ENCODE results near the gene TTC21A.
"Not testable (repeated sequence)": the region's sequence is repeated elsewhere in the genome, so short reads cannot be mapped to it uniquely, and the experiment has no call there.

TTC21A gene

DNA sequence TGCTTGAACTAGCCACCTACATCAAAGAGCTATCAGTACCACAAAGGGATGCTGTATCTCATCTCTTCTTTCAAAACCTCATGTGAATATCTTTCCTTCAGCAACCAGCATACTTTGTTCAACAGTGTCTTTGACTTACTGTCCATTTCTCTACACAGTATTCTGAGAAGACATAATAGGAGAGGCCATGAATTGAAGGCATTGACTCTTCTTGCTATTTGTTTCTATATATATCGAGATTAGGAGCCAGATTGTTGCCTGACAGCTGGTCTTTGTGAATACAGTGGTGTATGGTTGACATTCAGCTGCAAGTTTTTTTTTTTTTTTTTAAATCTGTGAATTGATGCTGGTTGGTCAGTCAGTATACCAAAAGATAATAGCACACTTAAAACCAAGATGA lies 58.0 kb downstream of the TTC21A start:
- ATAC-seq (no peak), DNase-seq (no peak)
- Mint-ChIP-seq H3K27ac (no peak overlapping the region), H3K4me3 (no peak overlapping the region), H3K9me3 (no peaks in the 10 kb centered on the region), H3K4me1 (peaks cover 13% of the 10 kb centered on the region), H3K27me3 (no peaks in the 10 kb centered on the region)

DNA sequence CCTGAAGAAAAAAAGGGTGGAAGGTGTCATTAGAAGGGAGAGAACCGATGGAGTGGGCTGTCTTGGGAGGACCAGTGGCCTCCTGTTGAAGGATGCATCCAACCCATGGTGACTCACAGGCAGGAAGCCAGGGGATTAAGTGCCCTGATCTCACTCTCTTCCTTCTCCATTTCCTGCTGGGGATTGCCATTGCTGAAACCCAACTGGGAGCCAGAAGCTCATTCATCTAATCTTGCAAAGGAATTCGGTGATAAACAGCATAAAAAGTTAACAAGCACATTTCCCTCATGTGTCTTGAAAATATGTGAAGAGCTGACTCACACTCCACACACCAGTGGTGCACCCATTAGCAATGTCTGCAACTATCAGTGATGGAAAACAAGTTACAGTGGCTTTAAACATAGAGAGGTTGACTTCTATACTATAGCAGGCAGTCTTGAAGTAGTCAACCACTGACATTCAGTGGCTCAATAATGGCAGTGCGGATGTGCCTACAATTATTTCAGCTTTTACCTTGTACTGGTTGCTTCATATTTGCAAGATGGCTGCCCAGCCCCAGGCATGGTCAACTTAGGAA lies 58.7 kb downstream of the TTC21A start:
- no peaks in the 10 kb centered on the region for H3K27me3 Mint-ChIP-seq
- ATAC-seq (no peak), DNase-seq (no peak)
- no peak overlapping the region for H3K27ac Mint-ChIP-seq
- no peaks in the 10 kb centered on the region for H3K9me3 Mint-ChIP-seq
- no peak overlapping the region for H3K4me3 Mint-ChIP-seq
- H3K4me1 Mint-ChIP-seq, result peaks cover 13% of the 10 kb centered on the region

DNA sequence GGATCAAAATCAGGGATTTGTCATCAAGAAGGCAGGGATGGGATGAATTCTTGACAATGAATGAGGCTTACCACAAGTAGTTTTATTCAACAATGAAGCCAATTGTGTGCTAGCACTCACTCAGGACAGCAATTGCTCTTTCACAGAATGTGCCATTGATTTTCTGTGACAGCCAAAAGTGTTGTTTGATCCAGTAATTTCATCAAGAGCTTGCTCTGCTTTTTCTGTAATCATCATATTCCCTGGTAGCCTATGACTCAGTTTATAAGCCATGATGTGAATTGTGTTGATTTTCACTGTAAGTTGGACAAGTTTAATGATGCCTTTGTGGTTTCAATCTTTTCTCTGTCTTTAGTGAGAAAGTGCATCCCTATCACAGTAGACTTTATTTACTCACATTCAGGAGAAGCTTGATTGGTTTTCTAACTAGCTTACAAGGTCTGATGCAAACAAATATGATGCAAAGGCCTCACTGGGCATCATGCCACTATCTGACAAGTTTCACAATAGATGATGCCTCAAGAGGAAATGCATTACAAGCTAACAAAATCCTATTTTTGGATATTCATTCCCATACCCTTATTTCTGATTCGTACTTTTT lies 59.6 kb downstream of the TTC21A start:
- no peak overlapping the region for H3K4me3 Mint-ChIP-seq
- peaks cover 13% of the 10 kb centered on the region for H3K4me1 Mint-ChIP-seq
- H3K27ac Mint-ChIP-seq, result no peak overlapping the region
- DNase-seq (no peak), ATAC-seq (no peak)
- no peaks in the 10 kb centered on the region for H3K27me3 Mint-ChIP-seq
- no peaks in the 10 kb centered on the region for H3K9me3 Mint-ChIP-seq

GRCh38 chr3:39168156-39168780 lies 60.8 kb downstream of the TTC21A start:
- H3K4me1 Mint-ChIP-seq, result peaks cover 21% of the 10 kb centered on the region
- H3K27ac Mint-ChIP-seq, result peak overlapping the region in 1 of 2 donors; percentile 65
- ATAC-seq (no peak), DNase-seq (no peak)
- H3K27me3 Mint-ChIP-seq, result no peaks in the 10 kb centered on the region
- no peak overlapping the region for H3K4me3 Mint-ChIP-seq
- no peaks in the 10 kb centered on the region for H3K9me3 Mint-ChIP-seq

GRCh38 chr3:39169712-39170111 lies 62.2 kb downstream of the TTC21A start:
- H3K4me1 Mint-ChIP-seq, result peaks cover 21% of the 10 kb centered on the region
- no peaks in the 10 kb centered on the region for H3K27me3 Mint-ChIP-seq
- no peaks in the 10 kb centered on the region for H3K9me3 Mint-ChIP-seq
- DNase-seq (no peak), ATAC-seq (no peak)
- H3K4me3 Mint-ChIP-seq, result no peak overlapping the region
- H3K27ac Mint-ChIP-seq, result no peak overlapping the region

DNA sequence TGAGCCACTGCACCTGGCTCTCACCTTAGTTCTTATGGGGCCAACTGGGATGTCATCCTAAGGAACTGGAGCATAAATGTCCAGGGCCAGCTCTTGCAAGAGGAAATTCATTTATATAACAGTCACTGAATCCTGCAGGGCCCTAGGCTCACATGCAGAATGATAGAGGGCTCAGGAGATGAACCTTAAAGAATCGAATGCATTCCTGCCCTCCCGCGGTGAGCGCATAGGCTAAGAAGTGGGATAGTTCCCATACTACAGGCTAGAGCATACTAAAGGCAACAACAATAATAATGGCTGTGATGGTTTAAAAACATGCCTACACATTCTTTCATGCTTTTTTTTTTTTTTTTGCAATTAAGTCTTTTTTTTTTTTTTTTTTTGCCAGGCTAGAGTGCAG lies 63.0 kb downstream of the TTC21A start:
- Mint-ChIP-seq H3K4me3 (no peak overlapping the region), H3K4me1 (peaks cover 21% of the 10 kb centered on the region), H3K27me3 (no peaks in the 10 kb centered on the region), H3K27ac (no peak overlapping the region), H3K9me3 (no peaks in the 10 kb centered on the region)
- ATAC-seq (no peak), DNase-seq (no peak)

- DNase-seq, H3K27me3 Mint-ChIP-seq, ATAC-seq, H3K27ac Mint-ChIP-seq, H3K4me3 Mint-ChIP-seq, H3K9me3 Mint-ChIP-seq: not testable (repeated sequence)
- H3K4me1 Mint-ChIP-seq, result peaks cover 23% of the 10 kb centered on the region
Observed at GRCh38 chr3:39170877-39171276, 63.4 kb downstream of the TTC21A start.

- DNase-seq (no peak), ATAC-seq (no peak)
- Mint-ChIP-seq H3K27me3 (no peaks in the 10 kb centered on the region), H3K9me3 (peaks cover 0 to 6% of the 10 kb centered on the region in 2 donors), H3K27ac (no peak overlapping the region), H3K4me1 (peaks cover 23% of the 10 kb centered on the region), H3K4me3 (no peak overlapping the region)
Observed at GRCh38 chr3:39171860-39172259, 64.4 kb downstream of the TTC21A start.

DNA sequence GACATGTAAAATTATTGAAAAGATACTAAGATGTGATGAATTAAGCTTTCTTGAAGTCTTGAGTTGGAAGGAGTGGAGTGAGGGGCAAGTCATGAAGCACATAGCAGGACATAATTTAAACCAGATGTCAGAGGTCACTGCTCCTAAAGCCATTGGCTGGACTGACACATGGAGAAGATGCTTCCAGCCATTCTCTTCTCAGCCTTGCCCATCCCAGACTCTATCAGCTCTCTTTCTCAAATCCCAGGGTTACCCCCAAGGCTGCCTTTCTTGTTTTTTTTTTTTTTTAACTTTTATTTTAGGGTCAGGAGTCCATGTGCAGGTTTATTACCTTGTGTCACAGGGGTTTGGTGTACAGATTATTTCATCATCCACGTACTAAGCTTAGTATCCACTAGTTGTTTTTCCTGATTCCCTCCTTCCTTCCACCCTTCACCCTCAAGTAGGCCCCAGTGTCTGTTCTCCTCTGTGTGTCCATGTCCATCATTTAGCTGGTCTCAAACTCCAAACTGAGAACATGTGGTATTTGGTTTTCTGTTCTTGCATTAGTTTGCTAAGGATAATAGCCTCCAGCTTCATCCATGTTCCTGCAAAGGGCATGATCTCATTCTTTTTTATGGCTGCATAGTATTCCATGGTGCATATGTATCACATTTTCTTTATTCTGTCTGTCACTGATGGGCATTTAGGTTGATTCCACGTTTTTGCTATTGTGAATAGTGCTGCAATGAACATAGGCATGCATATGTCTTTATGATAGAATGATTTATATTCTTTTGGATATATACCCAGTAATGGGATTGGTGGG lies 66.0 kb downstream of the TTC21A start:
- no peak for DNase-seq
- Mint-ChIP-seq H3K9me3 (peaks cover 0 to 6% of the 10 kb centered on the region in 2 donors), H3K27me3 (no peaks in the 10 kb centered on the region), H3K27ac (no peak overlapping the region), H3K4me3 (no peak overlapping the region), H3K4me1 (peaks cover 31% of the 10 kb centered on the region)
- no peak for ATAC-seq

DNA sequence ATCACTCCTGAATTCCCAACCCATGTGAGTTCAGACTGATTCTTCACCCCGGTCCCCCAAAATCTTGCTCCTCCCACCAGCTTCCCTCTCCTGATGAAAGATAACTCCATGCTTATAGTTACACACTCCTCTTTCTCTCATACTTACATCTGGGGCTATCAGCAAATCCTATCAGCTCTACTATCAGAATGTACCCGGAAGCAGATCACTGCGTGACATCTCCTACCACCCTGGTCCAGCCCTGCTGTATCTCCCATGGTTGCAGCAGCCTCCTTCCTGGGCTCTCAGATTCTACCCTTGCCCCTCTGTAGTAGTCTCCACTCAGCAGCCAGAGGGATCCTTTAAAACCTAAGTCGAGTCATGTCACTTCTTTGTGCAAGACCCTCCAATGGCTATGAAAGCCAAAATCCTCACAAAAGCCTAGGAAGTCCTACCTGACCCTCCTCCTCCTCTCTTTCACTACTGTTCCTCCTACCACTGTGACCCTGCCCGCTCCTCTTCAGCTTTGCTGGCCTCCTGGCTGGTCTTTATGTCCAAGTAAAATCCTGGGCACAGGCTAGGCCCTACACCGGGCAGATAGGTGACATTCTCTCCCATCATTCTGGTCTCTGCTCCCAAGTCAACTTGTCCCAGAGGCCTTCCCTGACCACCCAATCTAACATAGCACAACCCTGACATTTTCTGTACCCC lies 68.7 kb downstream of the TTC21A start:
- Mint-ChIP-seq H3K4me3 (no peak overlapping the region), H3K4me1 (peaks cover 55% of the 10 kb centered on the region), H3K27ac (peak overlapping the region in 1 of 2 donors; percentile 10), H3K9me3 (peaks cover 0 to 6% of the 10 kb centered on the region in 2 donors), H3K27me3 (no peaks in the 10 kb centered on the region)
- DNase-seq, result no peak
- no peak for ATAC-seq

- Mint-ChIP-seq H3K4me1 (peaks cover 54% of the 10 kb centered on the region), H3K9me3 (peaks cover 0 to 6% of the 10 kb centered on the region in 2 donors), H3K27ac (peak overlapping the region in 1 of 2 donors; percentile 33), H3K4me3 (peak overlapping the region; percentile 22 to 77), H3K27me3 (no peaks in the 10 kb centered on the region)
- peak; percentile 50 for ATAC-seq
- DNase-seq, result peak; percentile 48 to 68
Observed at GRCh38 chr3:39177708-39178332, 70.3 kb downstream of the TTC21A start.

DNA sequence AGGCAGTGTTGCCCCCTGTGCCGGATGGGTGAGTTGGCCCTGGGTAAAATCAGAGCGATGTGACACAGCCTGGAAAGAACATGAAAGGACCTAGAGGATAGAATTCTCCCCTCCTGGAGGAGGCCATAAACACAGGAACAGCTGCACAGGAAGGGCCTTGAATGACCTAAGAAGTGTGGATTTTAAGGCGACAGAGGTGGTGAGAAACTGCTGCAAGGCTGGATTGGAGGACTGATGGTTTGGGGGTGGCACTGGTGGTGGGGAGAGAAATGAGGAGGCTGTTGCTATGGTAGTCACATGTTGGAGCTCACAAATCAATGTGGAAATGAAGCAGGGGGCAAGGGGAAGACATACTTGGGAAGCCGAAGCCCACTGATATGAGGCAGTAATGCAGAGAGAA lies 71.1 kb downstream of the TTC21A start:
- peak overlapping the region; percentile 54 to 64 for H3K4me3 Mint-ChIP-seq
- no peaks in the 10 kb centered on the region for H3K27me3 Mint-ChIP-seq
- peaks cover 0 to 6% of the 10 kb centered on the region in 2 donors for H3K9me3 Mint-ChIP-seq
- no peak for DNase-seq
- ATAC-seq, result no peak
- H3K27ac Mint-ChIP-seq, result peak overlapping the region in 1 of 2 donors; percentile 0
- peaks cover 51% of the 10 kb centered on the region for H3K4me1 Mint-ChIP-seq

GRCh38 chr3:39180183-39180545 lies 72.7 kb downstream of the TTC21A start:
- H3K4me1 Mint-ChIP-seq, result peaks cover 51% of the 10 kb centered on the region
- H3K9me3 Mint-ChIP-seq, result peaks cover 0 to 6% of the 10 kb centered on the region in 2 donors
- H3K4me3 Mint-ChIP-seq, result peak overlapping the region; percentile 79 to 83
- peak; percentile 16 for ATAC-seq
- no peaks in the 10 kb centered on the region for H3K27me3 Mint-ChIP-seq
- DNase-seq, result no peak
- H3K27ac Mint-ChIP-seq, result peak overlapping the region; percentile 35 to 67

DNA sequence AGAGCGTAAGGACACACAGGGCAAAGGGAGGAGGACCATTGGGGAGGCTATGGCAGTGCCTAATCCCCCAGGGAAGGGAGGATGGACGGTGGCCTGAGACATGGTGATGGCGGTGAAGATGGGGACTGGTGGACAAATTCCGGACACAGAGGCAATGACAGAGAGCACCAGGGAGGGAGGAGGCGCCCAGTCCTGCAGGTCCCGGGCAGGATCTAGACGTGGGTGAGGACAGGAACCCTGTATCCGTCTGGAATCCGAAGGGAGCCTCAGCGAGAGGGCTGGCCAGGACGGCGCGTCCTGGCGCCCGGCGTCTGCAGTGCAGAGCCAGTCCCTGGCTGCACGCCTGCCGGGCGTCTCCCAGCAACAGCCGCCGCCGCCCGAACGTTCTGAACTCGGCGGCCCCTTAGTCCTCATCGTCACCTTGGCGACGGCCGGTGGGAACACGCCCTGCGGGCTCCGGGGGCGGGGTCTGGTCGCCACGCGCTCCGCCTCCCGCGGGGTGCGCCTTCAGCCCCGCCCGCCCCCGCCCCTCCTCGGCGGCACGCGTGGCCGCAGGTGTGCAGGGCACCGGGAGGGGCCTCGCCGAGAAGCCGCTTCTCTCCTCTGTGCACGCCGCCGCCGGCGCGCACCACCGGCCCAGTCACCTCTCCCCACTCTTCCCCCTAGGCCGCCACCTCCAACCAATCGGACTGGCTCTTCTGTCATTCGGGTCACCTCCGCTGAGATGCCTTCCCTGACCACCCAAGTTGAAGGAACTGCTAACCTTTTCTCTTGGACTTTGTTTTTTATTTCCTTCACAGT lies 73.3 kb downstream of the TTC21A start:
- Mint-ChIP-seq H3K27me3 (no peaks in the 10 kb centered on the region), H3K4me3 (peak overlapping the region; percentile 79 to 83), H3K9me3 (peaks cover 0 to 4% of the 10 kb centered on the region in 2 donors), H3K27ac (peak overlapping the region; percentile 35 to 67), H3K4me1 (peaks cover 49% of the 10 kb centered on the region)
- DNase-seq (peak; percentile 85 to 86), ATAC-seq (peak; percentile 87)

Data from stimulated activated naive CD8-positive, alpha-beta T cell treated with anti-CD3 and anti-CD28 coated beads, Interleukin-15, amount 100 ng/mL, for 72 hours (primary cell).